Measurements from ENCODE around the gene KCNH3.
"Not testable (repeated sequence)": the region's sequence is repeated elsewhere in the genome, so short reads cannot be mapped to it uniquely, and the experiment has no call there.

Gene KCNH3

DNA sequence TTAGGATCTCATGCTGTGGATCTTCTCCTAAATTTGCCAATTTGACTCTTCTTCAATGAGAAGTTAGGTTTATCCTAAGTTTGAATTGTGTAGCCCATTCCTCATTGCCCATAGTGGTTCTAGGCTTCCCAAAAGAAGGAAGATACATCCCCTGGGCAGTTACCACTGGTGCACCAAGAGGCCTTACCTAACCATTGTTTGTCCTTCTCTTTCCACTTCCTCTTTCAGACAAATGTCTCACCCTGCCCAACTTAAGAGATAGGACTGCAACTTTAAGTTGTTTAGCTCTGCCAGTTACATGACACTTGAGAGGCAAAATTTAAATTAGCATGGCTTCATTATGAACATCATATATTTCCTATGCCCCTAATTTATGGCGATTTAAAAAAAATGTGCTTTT lies 9.4 kb upstream of the KCNH3 start:
- no peak for DNase-seq (ENCODE audit: low read depth in 3 of 3)

DNA sequence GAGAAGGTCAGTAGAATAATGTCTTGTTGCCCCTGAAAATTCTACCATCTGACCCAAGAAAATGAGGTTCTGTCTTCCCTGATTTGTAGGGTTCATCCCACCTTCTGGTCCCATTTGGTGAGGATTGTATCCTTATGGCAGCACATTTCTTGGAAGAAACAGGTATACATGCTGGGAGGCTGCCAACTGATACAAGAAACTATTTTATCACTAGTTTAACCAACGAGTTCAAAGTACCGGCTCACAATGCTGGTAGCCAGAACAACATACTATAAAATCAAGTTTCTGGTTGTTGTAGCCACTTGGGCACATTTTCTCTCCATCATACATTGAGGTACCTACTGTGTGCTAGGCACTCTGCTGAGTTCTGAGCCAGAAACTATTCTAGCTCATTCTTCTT lies 7.1 kb upstream of the KCNH3 start:
- no peak for DNase-seq (ENCODE audit: low read depth in 3 of 3)

- DNase-seq (ENCODE audit: low read depth in 3 of 3): no peak
Measured at GRCh38 chr12:49533331-49533730, 5.5 kb upstream of the KCNH3 start.

DNA sequence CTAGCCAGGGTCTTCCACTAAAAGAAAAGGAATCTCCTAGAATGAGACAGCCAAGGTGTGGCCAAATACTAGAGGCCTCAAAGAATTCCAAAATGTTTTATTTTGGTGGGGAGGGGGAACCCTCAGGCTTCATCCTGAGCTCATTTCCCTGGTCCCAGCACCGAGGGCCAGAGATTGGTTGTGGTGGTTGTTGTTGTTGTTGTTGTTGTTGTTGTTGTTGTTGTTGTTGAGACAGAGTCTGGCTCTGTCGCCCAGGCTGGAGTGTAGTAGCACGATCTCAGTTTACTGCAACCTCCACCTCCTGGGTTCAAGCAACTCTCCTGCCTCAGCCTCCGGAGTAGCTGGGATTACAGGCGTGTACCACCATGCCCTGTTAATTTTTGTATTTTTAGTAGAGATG lies 4.7 kb upstream of the KCNH3 start:
- DNase-seq (ENCODE audit: low read depth in 3 of 3): not testable (repeated sequence)

GRCh38 chr12:49534731-49535278 lies 4.0 kb upstream of the KCNH3 start:
- no peak for DNase-seq (ENCODE audit: low read depth in 3 of 3)

DNA sequence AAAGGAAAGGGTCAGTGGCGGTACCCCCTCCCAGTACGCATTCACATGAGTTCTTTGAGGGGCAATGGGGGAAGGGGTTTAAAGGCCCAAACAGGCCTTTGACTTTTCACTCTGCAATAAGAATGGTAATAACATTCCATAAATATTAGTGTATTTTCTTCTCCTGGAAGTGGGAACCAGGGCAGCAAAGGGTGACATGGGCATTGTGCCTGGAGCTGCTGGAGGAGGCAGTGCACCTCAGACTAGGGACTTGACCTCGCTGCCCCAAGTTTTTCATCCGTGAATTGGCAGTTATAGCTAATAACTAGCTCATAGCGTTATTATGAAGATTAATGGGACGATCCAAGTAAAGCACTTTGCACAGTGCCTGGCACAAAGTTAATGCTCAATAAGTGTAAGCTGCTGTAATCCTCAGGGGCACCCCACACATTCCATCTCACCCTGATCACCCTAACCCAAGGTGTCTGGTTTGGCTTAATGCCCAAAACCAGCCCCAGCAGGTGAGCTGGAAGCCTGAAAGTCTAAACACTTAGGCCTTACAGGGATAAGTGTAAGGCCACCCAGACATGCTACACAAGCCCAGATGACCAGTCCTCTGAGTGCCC lies 2.8 kb upstream of the KCNH3 start:
- DNase-seq (ENCODE audit: low read depth in 3 of 3): no peak

GRCh38 chr12:49536526-49537071 lies 2.2 kb upstream of the KCNH3 start:
- DNase-seq (ENCODE audit: low read depth in 3 of 3): no peak

GRCh38 chr12:49537231-49537751 lies 1.5 kb upstream of the KCNH3 start:
- no peak for DNase-seq (ENCODE audit: low read depth in 3 of 3)

DNA sequence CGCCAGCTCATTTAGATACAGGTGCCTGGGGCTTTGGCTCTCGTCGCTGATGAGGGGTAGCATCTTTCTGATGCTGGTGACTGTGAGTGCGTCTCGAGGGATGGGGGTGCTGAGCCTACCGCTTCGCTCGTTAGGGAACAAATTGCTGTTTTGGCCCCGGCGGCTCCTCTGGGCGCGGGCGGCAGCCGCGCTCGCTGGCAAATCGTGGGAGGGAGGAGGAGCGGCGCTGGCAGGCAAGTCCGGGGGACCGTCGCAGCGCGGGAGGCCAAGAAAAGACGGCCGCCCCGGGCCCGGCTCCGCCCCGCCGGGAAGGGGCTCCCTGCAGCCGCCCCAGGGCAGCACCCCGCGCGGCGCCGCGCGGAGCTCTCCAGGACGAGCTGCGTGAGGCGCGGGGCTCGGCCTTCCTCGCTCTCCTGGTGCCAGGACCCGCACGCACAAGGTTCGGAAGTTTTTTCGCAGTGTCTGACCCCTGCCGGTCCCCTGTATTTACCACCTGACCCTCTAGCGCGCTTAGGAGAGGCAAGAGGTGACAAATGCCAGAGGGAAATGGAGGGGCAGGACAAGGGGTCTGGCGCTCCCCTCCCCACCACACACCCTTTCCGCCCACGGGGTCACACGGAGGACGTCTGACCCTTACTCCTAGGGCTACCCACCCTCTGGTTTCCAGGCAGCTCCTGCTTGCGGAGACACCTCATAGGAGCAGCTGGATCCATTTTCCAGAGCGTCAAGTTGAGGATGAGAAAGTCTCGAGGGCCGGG lies 899 bp upstream of the KCNH3 start:
- DNase-seq (ENCODE audit: low read depth in 3 of 3): peak in 1 of 3 experiments; percentile 32

DNA sequence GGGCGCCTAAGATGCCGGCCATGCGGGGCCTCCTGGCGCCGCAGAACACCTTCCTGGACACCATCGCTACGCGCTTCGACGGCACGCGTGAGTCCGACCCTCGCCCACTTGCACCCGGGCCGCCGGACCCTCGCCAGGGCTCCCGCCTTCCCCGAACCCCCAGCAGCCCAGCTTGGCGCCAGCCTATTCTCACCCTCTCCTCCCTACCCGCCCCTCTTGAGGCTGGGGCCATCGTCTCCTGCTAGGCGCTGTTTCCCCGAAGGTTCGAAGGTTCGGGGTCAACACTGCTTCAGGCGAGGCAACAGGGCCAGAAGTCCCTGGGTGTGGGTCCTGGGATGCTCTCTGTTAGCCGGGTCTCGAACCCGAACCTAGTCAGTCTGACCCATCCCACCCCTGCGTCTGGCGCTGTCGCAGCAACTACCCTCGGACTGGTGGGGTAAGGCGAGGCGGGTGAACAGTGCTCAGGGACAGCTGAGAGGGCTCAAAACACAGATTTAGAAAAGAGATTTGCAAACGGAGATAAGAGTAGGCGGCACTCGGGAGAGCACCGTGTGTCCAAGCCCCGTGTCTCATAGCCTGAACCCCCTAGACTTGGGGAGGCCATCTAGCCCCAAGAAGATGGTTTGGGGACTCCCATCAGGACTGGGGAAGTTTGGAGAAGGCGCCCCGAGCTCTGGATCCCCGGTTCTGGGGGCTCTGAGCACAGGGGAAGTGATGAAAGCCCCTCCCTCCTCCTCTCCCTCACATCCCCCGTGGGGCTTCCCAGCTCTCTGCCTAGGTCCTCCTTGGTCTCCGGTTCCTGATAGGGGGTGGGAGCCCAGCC lies 787 bp downstream of the KCNH3 start:
- DNase-seq (ENCODE audit: low read depth in 3 of 3): no peak

DNA sequence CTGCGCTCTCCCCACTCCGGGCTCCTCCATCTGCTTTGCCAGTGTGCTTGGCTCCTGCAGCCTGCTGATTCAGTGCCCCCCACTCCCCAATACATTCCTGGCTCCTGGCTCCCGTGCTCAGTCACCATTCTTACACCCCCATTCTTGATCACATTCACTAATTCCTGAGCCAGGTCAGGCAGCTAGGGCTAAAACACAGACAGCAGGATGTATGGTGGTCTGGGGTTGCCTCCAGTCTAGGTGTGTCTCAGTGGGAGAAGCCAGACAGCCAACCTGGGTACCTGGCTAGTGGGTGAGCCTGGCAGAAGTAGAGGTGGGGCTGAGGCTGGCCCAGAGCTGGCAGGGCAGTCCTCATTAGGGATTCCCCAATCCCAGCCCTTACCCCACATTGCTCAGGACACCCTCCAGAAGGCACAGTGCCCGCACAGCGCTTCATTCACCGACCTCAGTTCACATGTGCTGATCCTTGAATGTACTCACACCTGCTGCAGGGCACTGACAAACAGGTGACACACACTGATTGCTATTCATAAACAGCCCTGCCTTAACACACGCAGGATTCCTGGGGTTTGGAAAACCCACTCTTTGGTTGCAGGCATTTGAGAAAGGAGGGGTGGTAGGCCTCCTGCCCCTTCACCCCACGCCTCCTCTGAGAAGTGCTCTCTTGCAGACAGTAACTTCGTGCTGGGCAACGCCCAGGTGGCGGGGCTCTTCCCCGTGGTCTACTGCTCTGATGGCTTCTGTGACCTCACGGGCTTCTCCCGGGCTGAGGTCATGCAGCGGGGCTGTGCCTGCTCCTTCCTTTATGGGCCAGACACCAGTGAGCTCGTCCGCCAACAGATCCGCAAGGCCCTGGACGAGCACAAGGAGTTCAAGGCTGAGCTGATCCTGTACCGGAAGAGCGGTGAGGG lies 1.7 kb downstream of the KCNH3 start:
- no peak for DNase-seq (ENCODE audit: low read depth in 3 of 3)

GRCh38 chr12:49541140-49541861 lies 2.5 kb downstream of the KCNH3 start:
- no peak for DNase-seq (ENCODE audit: low read depth in 3 of 3)

DNA sequence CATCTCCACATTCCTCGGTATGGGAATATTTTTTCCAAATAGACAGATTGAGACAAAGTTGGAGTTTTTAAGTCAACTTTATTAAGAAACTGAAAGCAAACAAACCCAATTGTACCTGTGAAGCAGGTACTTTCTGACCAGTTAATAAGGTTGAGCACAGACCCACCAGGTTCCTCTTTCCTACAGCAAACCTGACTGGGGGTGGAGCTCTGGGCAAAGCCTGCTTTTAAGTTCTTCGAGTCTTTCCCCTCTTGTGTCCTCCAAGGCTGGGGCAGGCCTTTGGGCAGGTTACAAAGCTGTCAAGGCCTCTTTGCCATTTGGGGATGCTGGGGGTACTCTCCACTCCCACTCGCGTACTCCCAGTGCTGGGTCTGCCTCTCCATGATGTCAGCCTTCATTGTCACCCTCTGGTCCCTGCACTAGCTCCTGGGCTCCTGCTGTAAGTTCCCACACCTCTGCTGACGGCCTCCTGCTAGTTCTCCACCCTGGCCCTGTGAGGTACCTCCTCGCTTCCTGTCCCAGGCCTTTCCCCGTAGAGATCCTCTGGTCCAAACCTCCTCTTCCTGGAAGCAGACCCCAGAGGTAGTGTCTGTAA lies 3.2 kb downstream of the KCNH3 start:
- DNase-seq (ENCODE audit: low read depth in 3 of 3): no peak

GRCh38 chr12:49542592-49543160 lies 3.8 kb downstream of the KCNH3 start:
- DNase-seq (ENCODE audit: low read depth in 3 of 3): no peak

GRCh38 chr12:49543221-49543913 lies 4.5 kb downstream of the KCNH3 start:
- no peak for DNase-seq (ENCODE audit: low read depth in 3 of 3)

GRCh38 chr12:49543914-49544815 lies 5.3 kb downstream of the KCNH3 start:
- no peak for DNase-seq (ENCODE audit: low read depth in 3 of 3)

DNA sequence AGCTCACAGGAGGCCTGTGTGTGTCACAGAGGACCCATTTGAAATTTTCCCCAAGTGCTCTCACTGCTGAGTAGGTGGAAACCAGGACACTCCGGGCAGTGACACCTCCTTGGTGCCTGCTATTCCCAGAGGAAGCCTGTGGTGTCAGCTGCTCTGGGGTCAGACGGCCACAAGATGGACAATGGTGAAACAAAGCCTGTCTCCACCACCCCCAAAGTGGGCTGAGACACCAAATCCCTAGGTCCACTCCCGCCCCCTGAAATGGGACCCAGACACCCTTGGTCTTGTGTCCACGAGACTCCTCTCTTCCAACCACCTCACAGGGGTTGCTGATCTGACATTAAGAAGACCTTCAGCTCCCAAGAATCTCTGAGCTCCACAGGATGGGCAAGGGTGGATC lies 7.0 kb downstream of the KCNH3 start:
- no peak for DNase-seq (ENCODE audit: low read depth in 3 of 3)

- no peak for DNase-seq (ENCODE audit: low read depth in 3 of 3)
Measured at GRCh38 chr12:49546481-49546880, 7.7 kb downstream of the KCNH3 start.
